Measurements from ENCODE around the gene RAG1. TPM values are rescaled to one million over a fixed set of nuclear protein-coding genes. Genes with fewer than 3 reads are reported as not detected.

Gene RAG1
- total RNA-seq, 2 donors from 2014 or later, result 0.91 to 1.4 TPM

DNA sequence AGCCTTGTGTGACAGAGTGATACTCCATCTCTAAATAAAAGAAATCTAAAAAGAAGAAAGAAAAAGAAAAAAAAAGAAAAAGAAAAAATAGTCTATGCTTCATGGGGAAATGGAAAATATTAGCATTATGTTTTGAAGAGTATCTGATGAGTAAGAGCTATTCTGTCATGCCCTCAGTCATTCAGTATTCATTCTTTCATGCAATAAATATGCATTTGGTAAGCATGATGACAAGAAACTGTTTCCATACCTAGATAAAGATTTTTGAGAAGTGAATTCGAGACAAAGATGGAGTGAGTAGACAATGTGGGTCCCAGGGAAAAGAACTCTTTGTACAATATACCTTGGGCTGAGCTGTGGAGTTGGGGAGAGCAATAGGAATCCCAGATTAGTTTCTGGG is 20.3 kb downstream of the RAG1 start:
- Histone ChIP-seq H3K27ac (no peak overlapping the region), H3K4me1 (replicated peaks) (no peaks in the 10 kb centered on the region), H3K9me3 (no peaks in the 10 kb centered on the region), H3K27me3 (replicated peaks; ENCODE audit: insufficient read depth) (peaks cover 3% of the 10 kb centered on the region), H3K36me3 (no peaks in the 10 kb centered on the region), H3K4me3 (no peak overlapping the region)
- DNase-seq (ENCODE audit: low spot score), result no peak
- intact Hi-C loops (cut with DNase I), result no loop called here
- WGBS, result 51% methylated on average over 1 of the region's 1 CpG
- no peak for TF ChIP-seq POLR2AphosphoS5 (IDR thresholded peaks at IDR 0.05)
- no peak for TF ChIP-seq POLR2A (IDR thresholded peaks at IDR 0.05)
- TF ChIP-seq, protein P1, sequence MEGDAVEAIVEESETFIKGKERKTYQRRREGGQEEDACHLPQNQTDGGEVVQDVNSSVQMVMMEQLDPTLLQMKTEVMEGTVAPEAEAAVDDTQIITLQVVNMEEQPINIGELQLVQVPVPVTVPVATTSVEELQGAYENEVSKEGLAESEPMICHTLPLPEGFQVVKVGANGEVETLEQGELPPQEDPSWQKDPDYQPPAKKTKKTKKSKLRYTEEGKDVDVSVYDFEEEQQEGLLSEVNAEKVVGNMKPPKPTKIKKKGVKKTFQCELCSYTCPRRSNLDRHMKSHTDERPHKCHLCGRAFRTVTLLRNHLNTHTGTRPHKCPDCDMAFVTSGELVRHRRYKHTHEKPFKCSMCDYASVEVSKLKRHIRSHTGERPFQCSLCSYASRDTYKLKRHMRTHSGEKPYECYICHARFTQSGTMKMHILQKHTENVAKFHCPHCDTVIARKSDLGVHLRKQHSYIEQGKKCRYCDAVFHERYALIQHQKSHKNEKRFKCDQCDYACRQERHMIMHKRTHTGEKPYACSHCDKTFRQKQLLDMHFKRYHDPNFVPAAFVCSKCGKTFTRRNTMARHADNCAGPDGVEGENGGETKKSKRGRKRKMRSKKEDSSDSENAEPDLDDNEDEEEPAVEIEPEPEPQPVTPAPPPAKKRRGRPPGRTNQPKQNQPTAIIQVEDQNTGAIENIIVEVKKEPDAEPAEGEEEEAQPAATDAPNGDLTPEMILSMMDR (IDR thresholded peaks at IDR 0.05), result no peak

DNA sequence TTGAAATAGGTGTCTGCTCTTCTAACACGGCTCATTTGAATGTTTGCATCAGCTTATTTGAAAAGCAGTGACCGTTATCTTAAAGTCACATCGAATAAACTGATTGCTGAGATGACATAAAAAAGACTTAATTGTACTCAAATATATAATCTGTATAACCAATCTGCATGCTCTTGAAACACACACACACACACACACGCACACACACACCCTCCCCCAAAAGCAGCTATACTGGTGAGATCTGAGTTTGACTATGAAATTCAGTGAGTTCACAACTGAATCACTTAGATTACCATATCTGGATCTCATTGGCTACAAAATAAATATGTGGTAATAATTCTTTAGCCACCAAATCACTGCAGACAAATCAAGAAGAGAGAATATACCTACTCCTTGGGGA is 22.7 kb downstream of the RAG1 start:
- H3K36me3 ChIP-seq, result no peaks in the 10 kb centered on the region
- H3K27me3 ChIP-seq (replicated peaks; ENCODE audit: insufficient read depth), result peaks cover 3% of the 10 kb centered on the region
- TF ChIP-seq, protein P1 (IDR thresholded peaks at IDR 0.05), result no peak
- no peak for TF ChIP-seq POLR2A (IDR thresholded peaks at IDR 0.05)
- TF ChIP-seq POLR2AphosphoS5 (IDR thresholded peaks at IDR 0.05), result no peak
- intact Hi-C loops (cut with DNase I), result no loop called here
- DNase-seq (ENCODE audit: low spot score), result no peak
- no peaks in the 10 kb centered on the region for H3K4me1 ChIP-seq (replicated peaks)
- H3K9me3 ChIP-seq, result no peaks in the 10 kb centered on the region
- 36% methylated on average over 4 of the region's 4 CpGs for WGBS
- no peak overlapping the region for H3K27ac ChIP-seq
- no peak overlapping the region for H3K4me3 ChIP-seq

DNA sequence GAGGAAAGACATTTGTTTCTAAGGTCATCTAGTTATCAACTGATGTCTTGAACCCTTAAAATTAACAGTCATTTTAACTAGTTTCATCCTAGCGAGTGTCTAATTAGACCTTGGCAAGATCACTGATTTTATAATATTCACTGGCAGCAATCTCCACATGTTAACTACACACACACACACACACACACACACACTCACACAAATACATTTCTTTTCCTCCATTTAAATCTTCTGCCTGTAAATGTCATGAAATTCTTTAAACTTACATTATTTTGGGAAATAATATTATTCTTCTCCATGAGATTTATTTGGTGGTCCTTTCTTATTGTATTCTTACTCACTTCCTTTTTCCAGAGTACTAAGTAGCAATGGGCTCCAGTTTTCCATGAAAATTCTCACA is 23.6 kb downstream of the RAG1 start:
- Histone ChIP-seq H3K4me1 (replicated peaks) (no peaks in the 10 kb centered on the region), H3K9me3 (no peaks in the 10 kb centered on the region), H3K27ac (no peak overlapping the region), H3K4me3 (no peak overlapping the region), H3K27me3 (replicated peaks; ENCODE audit: insufficient read depth) (peaks cover 3% of the 10 kb centered on the region), H3K36me3 (no peaks in the 10 kb centered on the region)
- TF ChIP-seq, protein P1 (IDR thresholded peaks at IDR 0.05), result no peak
- TF ChIP-seq POLR2A (IDR thresholded peaks at IDR 0.05), result no peak
- TF ChIP-seq POLR2AphosphoS5 (IDR thresholded peaks at IDR 0.05), result no peak
- intact Hi-C loops (cut with DNase I), result no loop called here
- WGBS, result 44% methylated on average over 1 of the region's 1 CpG
- DNase-seq (ENCODE audit: low spot score), result no peak

DNA sequence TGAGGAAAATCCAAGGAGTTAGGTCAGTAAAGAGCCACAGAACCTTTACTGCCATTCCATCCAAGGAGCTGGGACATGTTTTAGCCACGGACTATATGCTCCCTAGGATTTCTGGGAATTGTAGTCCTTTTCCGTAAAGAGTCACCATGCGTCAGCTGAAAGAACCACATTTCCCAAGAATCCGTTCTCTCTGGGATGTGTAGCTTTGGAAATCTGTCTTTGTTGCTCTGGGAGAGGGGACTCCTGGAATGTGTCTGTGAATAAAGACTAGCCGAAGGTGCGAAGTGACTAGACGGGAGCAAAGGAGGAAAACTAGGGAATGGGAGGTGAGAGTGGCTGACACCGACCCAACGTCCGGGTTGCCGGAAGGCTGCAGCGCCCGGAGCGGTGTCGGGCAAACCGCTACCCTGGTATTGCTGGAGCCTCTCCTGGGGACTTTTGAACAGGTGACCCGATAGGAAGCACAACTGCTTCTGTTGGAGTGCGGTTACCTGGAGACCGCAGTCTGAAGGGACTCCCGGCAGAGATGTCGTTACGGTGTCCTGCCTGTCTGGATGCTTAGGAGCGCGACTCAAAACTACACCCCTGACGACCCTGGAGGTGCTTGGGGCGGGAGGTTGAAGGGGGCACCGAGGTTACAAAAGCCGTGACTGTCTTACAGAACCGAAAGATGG is 26.6 kb downstream of the RAG1 start, which contains the start of gene IFTAP:
TSS of gene IFTAP (plus strand) at position 187 of the 674 bp plus-strand sequence. CDS start 15,602 bp downstream, outside the sequence.
- no peaks in the 10 kb centered on the region for H3K27me3 ChIP-seq (replicated peaks; ENCODE audit: insufficient read depth)
- peak within 1 kb of the TSS; percentile 52 to 68 for H3K4me3 ChIP-seq
- H3K27ac ChIP-seq, result peak within 1 kb of the TSS; percentile 1 to 56
- intact Hi-C loops (cut with DNase I), result no loop called here
- H3K36me3 ChIP-seq, result no peaks in the 10 kb centered on the region
- peak; percentile 65 for DNase-seq (ENCODE audit: low spot score)
- H3K9me3 ChIP-seq, result no peaks in the 10 kb centered on the region
- no peaks in the 10 kb centered on the region for H3K4me1 ChIP-seq (replicated peaks)
- under 1% methylated on average over 29 of the region's 29 CpGs for WGBS
- TF ChIP-seq POLR2AphosphoS5 (IDR thresholded peaks at IDR 0.05), result peak; percentile 96
- TF ChIP-seq, protein P1 (IDR thresholded peaks at IDR 0.05), result no peak
- TF ChIP-seq POLR2A (IDR thresholded peaks at IDR 0.05), result no peak

DNA sequence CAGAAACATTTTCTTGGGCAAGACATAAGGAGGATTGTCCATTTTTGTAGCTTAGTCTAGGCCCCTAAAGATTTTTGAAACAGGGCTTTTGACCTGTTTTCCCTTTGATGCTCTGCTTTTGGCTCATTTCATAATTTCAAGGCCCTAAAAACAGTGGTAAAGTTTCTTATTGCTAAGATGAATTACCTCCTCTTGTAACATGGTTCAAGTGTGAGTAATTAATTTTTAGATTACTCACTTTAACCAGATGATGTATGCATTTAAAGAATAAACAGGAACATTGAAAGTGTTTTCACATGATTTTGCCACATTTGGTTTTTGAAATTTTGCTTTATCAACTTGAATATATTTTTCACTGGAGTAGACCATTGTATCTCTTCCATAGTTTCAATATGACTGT is 29.1 kb downstream of the RAG1 start:
- Histone ChIP-seq H3K36me3 (no peaks in the 10 kb centered on the region), H3K4me1 (replicated peaks) (no peaks in the 10 kb centered on the region), H3K27me3 (replicated peaks; ENCODE audit: insufficient read depth) (no peaks in the 10 kb centered on the region), H3K9me3 (no peaks in the 10 kb centered on the region), H3K27ac (no peak overlapping the region), H3K4me3 (no peak overlapping the region)
- no peak for DNase-seq (ENCODE audit: low spot score)
- TF ChIP-seq POLR2AphosphoS5 (IDR thresholded peaks at IDR 0.05) (no peak), POLR2A (IDR thresholded peaks at IDR 0.05) (no peak)
- TF ChIP-seq, protein P1 (IDR thresholded peaks at IDR 0.05), result no peak
- intact Hi-C loops (cut with DNase I), result no loop called here
